ENCODE measurements around the gene MYPOP.
"Not testable (repeated sequence)": the region's sequence is repeated elsewhere in the genome, so short reads cannot be mapped to it uniquely, and the experiment has no call there.

MYPOP gene

GRCh38 chr19:45867241-45867640, 35.2 kb downstream of the MYPOP start:
- not testable (repeated sequence) for H3K4me3 ChIP-seq (ENCODE audit: low read depth in 1 of 2, low read length in 2 of 2); H3K36me3 ChIP-seq (ENCODE audit: insufficient read depth, low read length); H3K27ac ChIP-seq (ENCODE audit: low read depth, low read length); H3K9ac ChIP-seq (ENCODE audit: low read length); H3K9me3 ChIP-seq (ENCODE audit: low read length)
- Histone ChIP-seq H3K4me1 (ENCODE audit: insufficient read depth, low read length) (peaks cover 10% of the 10 kb centered on the region), H3K27me3 (ENCODE audit: control insufficient read depth in 1 of 2, insufficient read depth in 2 of 2, low read length in 2 of 2) (peaks cover 15 to 19% of the 10 kb centered on the region in 2 donors)

GRCh38 chr19:45866400-45867176, 35.8 kb downstream of the MYPOP start:
- Histone ChIP-seq H3K4me3 (ENCODE audit: low read depth in 1 of 2, low read length in 2 of 2) (no peak overlapping the region), H3K9me3 (ENCODE audit: low read length) (no peaks in the 10 kb centered on the region), H3K36me3 (ENCODE audit: insufficient read depth, low read length) (no peaks in the 10 kb centered on the region), H3K27me3 (ENCODE audit: control insufficient read depth in 1 of 2, insufficient read depth in 2 of 2, low read length in 2 of 2) (peaks cover 15 to 19% of the 10 kb centered on the region in 2 donors), H3K4me1 (ENCODE audit: insufficient read depth, low read length) (peaks cover 16% of the 10 kb centered on the region), H3K27ac (ENCODE audit: low read depth, low read length) (no peak overlapping the region), H3K9ac (ENCODE audit: low read length) (no peak overlapping the region)

GRCh38 chr19:45865269-45865948, 37.0 kb downstream of the MYPOP start:
- no peak overlapping the region for H3K9ac ChIP-seq (ENCODE audit: low read length)
- no peaks in the 10 kb centered on the region for H3K9me3 ChIP-seq (ENCODE audit: low read length)
- H3K4me3 ChIP-seq (ENCODE audit: low read depth in 1 of 2, low read length in 2 of 2), result no peak overlapping the region

GRCh38 chr19:45864629-45865082, 37.8 kb downstream of the MYPOP start:
- no peaks in the 10 kb centered on the region for H3K9me3 ChIP-seq (ENCODE audit: low read length)
- H3K4me1 ChIP-seq (ENCODE audit: insufficient read depth, low read length), result peaks cover 16% of the 10 kb centered on the region
- no peak overlapping the region for H3K9ac ChIP-seq (ENCODE audit: low read length)
- H3K4me3 ChIP-seq (ENCODE audit: low read depth in 1 of 2, low read length in 2 of 2), result no peak overlapping the region
- no peak overlapping the region for H3K27ac ChIP-seq (ENCODE audit: low read depth, low read length)
- H3K36me3 ChIP-seq (ENCODE audit: insufficient read depth, low read length), result no peaks in the 10 kb centered on the region
- H3K27me3 ChIP-seq (ENCODE audit: control insufficient read depth in 1 of 2, insufficient read depth in 2 of 2, low read length in 2 of 2), result peaks cover 15 to 19% of the 10 kb centered on the region in 2 donors

More at GRCh38 chr19:45865269-45865948, 37.0 kb downstream of the MYPOP start:
- H3K4me1 ChIP-seq (ENCODE audit: insufficient read depth, low read length), result peaks cover 16% of the 10 kb centered on the region
- peaks cover 15 to 19% of the 10 kb centered on the region in 2 donors for H3K27me3 ChIP-seq (ENCODE audit: control insufficient read depth in 1 of 2, insufficient read depth in 2 of 2, low read length in 2 of 2)
- no peaks in the 10 kb centered on the region for H3K36me3 ChIP-seq (ENCODE audit: insufficient read depth, low read length)
- H3K27ac ChIP-seq (ENCODE audit: low read depth, low read length), result no peak overlapping the region

- peak within 1 kb of the TSS; percentile 52 to 58 for H3K4me3 ChIP-seq (ENCODE audit: low read depth in 1 of 2, low read length in 2 of 2)
- H3K27me3 ChIP-seq (ENCODE audit: control insufficient read depth in 1 of 2, insufficient read depth in 2 of 2, low read length in 2 of 2), result peaks cover 15 to 19% of the 10 kb centered on the region in 2 donors
- H3K36me3 ChIP-seq (ENCODE audit: insufficient read depth, low read length), result no peaks in the 10 kb centered on the region
- no peaks in the 10 kb centered on the region for H3K9me3 ChIP-seq (ENCODE audit: low read length)
- H3K4me1 ChIP-seq (ENCODE audit: insufficient read depth, low read length), result peaks cover 16% of the 10 kb centered on the region
- no peak within 1 kb of the TSS for H3K9ac ChIP-seq (ENCODE audit: low read length)
- H3K27ac ChIP-seq (ENCODE audit: low read depth, low read length), result no peak within 1 kb of the TSS
These were observed 38.4 kb downstream of the MYPOP start, which contains the start of gene FOXA3 for GRCh38 chr19:45863840-45864628. TSS of gene FOXA3 (plus strand) at chr19:45864326. CDS start at chr19:45864457, 131 bp downstream.

- no peak overlapping the region for H3K27ac ChIP-seq (ENCODE audit: low read depth, low read length)
- peaks cover 16% of the 10 kb centered on the region for H3K4me1 ChIP-seq (ENCODE audit: insufficient read depth, low read length)
- H3K9ac ChIP-seq (ENCODE audit: low read length), result no peak overlapping the region
- H3K4me3 ChIP-seq (ENCODE audit: low read depth in 1 of 2, low read length in 2 of 2), result peak overlapping the region; percentile 52 to 58
- H3K27me3 ChIP-seq (ENCODE audit: control insufficient read depth in 1 of 2, insufficient read depth in 2 of 2, low read length in 2 of 2), result peaks cover 15 to 19% of the 10 kb centered on the region in 2 donors
- H3K9me3 ChIP-seq (ENCODE audit: low read length), result no peaks in the 10 kb centered on the region
- no peaks in the 10 kb centered on the region for H3K36me3 ChIP-seq (ENCODE audit: insufficient read depth, low read length)
These were observed 39.0 kb downstream of the MYPOP start for GRCh38 chr19:45863335-45863839.

GRCh38 chr19:45862564-45863334, 39.7 kb downstream of the MYPOP start, which contains the start of gene SYMPK:
TSS of gene SYMPK (minus strand) at chr19:45863147. CDS start at chr19:45854495, 8,652 bp downstream.
- Histone ChIP-seq H3K27me3 (ENCODE audit: control insufficient read depth in 1 of 2, insufficient read depth in 2 of 2, low read length in 2 of 2) (peaks cover 15 to 19% of the 10 kb centered on the region in 2 donors), H3K36me3 (ENCODE audit: insufficient read depth, low read length) (no peaks in the 10 kb centered on the region), H3K27ac (ENCODE audit: low read depth, low read length) (peak within 1 kb of the TSS; percentile 77), H3K9ac (ENCODE audit: low read length) (peak within 1 kb of the TSS; percentile 81), H3K9me3 (ENCODE audit: low read length) (no peaks in the 10 kb centered on the region), H3K4me3 (ENCODE audit: low read depth in 1 of 2, low read length in 2 of 2) (peak within 1 kb of the TSS; percentile 52 to 87), H3K4me1 (ENCODE audit: insufficient read depth, low read length) (peaks cover 16% of the 10 kb centered on the region)

- H3K4me1 ChIP-seq (ENCODE audit: insufficient read depth, low read length), result peaks cover 16% of the 10 kb centered on the region
- no peaks in the 10 kb centered on the region for H3K9me3 ChIP-seq (ENCODE audit: low read length)
- H3K27ac ChIP-seq (ENCODE audit: low read depth, low read length), result peak overlapping the region; percentile 77
- H3K9ac ChIP-seq (ENCODE audit: low read length), result peak overlapping the region; percentile 81
- no peaks in the 10 kb centered on the region for H3K36me3 ChIP-seq (ENCODE audit: insufficient read depth, low read length)
- H3K4me3 ChIP-seq (ENCODE audit: low read depth in 1 of 2, low read length in 2 of 2), result peak overlapping the region; percentile 45 to 87
- peaks cover 15 to 19% of the 10 kb centered on the region in 2 donors for H3K27me3 ChIP-seq (ENCODE audit: control insufficient read depth in 1 of 2, insufficient read depth in 2 of 2, low read length in 2 of 2)
These were observed 40.2 kb downstream of the MYPOP start for GRCh38 chr19:45862271-45862563.

GRCh38 chr19:45860359-45861259, 41.8 kb downstream of the MYPOP start:
- H3K4me1 ChIP-seq (ENCODE audit: insufficient read depth, low read length), result peaks cover 16% of the 10 kb centered on the region
- H3K27me3 ChIP-seq (ENCODE audit: control insufficient read depth in 1 of 2, insufficient read depth in 2 of 2, low read length in 2 of 2), result peaks cover 15 to 19% of the 10 kb centered on the region in 2 donors
- no peak overlapping the region for H3K9ac ChIP-seq (ENCODE audit: low read length)
- H3K9me3 ChIP-seq (ENCODE audit: low read length), result no peaks in the 10 kb centered on the region
- no peaks in the 10 kb centered on the region for H3K36me3 ChIP-seq (ENCODE audit: insufficient read depth, low read length)
- no peak overlapping the region for H3K4me3 ChIP-seq (ENCODE audit: low read depth in 1 of 2, low read length in 2 of 2)
- H3K27ac ChIP-seq (ENCODE audit: low read depth, low read length), result no peak overlapping the region

Data from muscle layer of colon (tissue), 2 donors.